HS-5 (cell line): ENCODE results near the gene GYG1.
"Not testable (repeated sequence)": the region's sequence is repeated elsewhere in the genome, so short reads cannot be mapped to it uniquely, and the experiment has no call there.

Experiments used
- DNase-seq: peaks from one replicate; pipeline ENCODE4 v3.0.0-alpha.2; 2012; ENCODE audit warnings: low read depth

GYG1 gene

DNA sequence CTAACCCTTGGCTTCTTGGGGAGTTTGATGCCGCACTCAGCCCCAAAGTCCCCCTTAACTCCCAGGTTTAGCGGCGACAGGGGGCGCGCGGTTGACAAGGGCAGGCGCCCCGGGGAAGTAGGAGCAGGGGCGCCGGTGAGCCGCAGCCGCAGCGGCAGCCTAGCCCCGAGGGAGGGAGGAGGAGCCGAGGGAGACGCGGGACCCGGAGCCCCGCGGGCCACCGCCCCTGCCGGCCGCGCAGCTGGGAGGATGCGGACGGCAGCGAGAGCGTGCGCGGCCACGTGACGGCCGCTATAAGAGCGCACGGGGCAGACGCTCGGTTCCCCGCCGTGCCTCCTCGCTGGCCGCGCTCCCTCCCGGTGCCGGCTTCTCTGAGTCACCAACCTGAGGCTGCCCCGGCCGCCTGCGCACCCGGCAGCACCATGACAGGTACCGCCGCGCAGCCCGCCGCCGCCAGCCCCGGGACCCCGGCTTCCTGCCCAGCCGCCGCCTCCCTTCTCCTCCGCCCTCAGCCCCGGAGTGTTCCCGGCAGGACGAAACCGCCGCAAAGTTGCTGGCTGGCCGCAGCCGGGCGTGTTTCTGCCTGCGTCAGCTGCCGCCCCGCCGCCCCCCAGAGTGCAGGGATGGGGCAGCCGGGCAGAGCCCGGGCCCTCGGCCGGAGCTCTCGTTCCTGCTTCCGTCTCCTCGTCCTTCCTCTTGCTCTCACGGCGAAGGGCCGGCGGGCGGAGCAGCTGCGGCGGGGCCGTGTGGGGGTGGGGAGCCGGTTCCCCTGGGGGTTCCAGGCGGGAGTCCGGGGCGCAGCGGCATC, at the start of gene GYG1:
GYG1 (plus strand) TSS at position 322 of the 808 bp plus-strand sequence; CDS start at position 423, 101 bp downstream.
- DNase-seq: no peak

GRCh38 chr3:148943506-148944205, 47.7 kb upstream of the GYG1 start:
- DNase-seq: peak; percentile 89

DNA sequence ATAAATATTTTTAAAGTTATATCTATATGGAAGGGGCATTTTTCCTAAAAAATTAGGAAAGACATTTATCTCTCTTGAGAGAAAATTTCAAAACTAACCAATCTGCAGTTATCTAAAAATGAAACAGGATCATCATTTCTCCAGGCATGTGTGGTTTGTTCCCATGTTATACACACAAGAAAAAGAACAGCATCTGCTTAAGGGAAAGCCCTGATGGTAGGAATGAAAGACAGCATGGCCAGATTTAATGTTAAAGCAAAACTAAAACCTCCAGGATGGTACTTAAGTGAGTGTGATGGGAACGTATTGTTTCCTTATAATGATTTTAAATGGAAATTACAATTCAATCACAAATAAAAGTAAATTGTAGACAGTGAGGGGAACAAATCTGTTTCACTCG, 46.2 kb upstream of the GYG1 start:
- no peak for DNase-seq

GRCh38 chr3:148948913-148949657, 42.3 kb upstream of the GYG1 start:
- no peak for DNase-seq

- no peak for DNase-seq
These were observed 40.5 kb upstream of the GYG1 start for GRCh38 chr3:148950806-148951205.

DNA sequence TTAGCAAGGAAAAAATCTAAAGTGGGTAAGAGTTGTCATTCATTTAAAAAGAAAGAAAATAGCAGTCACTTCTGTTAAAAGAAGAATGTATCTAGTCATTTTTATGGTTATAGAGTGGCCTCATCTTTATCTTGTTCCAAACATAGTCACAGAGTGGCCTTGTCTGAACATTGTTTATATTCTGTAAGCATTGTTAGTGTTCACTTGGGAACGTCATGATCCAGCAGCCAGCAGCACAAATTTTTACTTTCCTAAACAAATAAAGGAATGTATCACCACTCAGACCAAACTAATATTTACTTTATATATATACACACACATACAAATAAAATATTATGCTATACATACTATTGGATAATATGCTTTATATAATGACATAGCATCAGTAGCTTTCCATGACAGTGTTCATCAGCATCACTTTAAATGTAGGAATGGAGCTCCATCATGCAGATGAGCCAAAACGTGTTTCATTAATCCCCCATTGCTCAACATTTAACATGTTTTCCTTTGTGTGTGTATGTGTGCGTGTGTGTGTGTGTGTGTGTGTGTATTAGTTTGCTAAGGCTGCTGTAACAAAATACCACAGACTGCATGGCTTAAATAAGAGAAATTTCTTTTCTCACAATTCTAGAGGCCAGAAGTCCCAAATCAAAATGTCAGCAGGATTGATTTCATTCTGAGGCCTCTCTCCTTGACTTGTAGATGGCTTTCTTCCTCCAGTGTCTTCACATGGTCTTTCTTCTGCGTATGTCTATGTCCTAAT, 39.6 kb upstream of the GYG1 start:
- DNase-seq: no peak

GRCh38 chr3:148953094-148953493, 38.2 kb upstream of the GYG1 start:
- DNase-seq: no peak

- DNase-seq: no peak
These were observed 36.4 kb upstream of the GYG1 start for GRCh38 chr3:148954981-148955380.

GRCh38 chr3:148955544-148956346, 35.6 kb upstream of the GYG1 start:
- peak; percentile 78 for DNase-seq

DNA sequence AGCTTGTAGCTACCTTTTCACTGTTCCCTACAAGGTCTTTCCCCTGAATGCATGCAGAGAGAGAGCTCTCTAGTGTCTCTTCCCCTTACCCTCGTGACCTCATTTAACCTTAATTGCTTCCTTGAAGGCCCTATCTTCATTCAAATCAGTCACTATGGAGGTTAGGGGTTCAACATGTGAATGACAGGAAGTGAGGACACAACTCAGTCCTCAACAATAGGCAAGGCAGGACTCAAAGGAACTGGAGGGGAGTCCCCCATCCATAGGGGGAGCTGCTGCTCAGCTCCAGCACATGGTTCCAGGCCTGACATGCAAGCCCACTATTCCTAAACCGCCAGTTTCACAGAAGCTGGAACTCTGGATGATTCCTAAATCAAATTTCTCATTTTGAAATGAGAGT, 33.8 kb upstream of the GYG1 start:
- no peak for DNase-seq

DNA sequence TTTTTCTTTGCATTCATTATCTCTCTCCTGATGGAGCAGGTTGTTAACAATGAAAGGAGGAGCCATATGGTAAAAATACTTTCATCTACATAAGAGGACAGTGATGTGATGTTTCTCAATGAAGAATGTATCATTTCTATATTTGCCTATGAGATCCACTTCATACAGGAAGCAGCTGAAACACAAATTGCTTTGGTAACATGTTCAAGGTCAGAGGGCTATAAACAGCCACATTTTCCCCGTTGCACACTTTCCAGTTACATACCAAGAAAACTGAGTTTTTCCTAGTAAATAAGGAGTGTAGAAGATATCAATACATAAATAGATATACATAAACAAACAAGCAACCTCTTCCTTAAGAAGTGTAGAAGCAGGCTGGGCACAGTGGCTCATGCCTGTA, 32.6 kb upstream of the GYG1 start:
- no peak for DNase-seq

- DNase-seq: no peak
These were observed 28.8 kb upstream of the GYG1 start for GRCh38 chr3:148962513-148962912.

GRCh38 chr3:148964809-148965208, 26.5 kb upstream of the GYG1 start:
- no peak for DNase-seq

DNA sequence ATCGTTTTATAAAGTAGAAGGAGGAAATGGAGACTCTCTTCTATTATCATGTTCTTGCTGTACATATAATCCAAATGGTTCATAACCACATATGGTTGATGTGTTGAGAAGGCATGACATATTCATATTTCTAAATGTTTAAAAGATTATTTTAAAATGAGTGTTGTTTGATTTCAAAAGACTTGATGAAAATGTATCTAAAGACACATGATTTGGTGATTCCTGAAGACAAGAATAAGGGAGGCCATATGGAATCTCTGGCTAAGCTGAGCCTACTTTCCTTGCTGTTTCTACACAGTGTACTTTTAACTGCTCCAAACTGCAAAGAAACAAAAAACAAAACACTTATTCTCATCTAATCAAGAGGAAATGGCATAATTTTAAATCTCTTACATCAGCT, 23.0 kb upstream of the GYG1 start:
- no peak for DNase-seq

DNA sequence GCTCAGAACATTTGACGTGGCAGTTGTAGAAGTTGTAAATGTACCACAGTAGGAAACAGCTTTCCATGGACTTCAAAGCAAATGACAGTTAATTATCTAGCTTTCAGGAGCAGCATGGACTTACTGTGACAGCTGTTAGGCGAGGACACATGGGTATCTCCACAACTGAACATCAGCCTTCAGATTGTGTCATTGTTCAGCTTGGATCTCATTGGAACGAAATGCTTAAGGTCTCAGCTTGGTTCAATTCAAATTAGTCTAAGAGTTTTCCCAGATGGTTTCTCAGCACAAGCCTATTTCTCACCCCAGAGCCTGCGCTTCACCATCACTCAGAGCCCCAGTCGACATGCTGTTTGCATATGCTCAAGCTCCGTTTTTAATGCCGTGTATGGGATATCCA, 21.1 kb upstream of the GYG1 start:
- no peak for DNase-seq

DNA sequence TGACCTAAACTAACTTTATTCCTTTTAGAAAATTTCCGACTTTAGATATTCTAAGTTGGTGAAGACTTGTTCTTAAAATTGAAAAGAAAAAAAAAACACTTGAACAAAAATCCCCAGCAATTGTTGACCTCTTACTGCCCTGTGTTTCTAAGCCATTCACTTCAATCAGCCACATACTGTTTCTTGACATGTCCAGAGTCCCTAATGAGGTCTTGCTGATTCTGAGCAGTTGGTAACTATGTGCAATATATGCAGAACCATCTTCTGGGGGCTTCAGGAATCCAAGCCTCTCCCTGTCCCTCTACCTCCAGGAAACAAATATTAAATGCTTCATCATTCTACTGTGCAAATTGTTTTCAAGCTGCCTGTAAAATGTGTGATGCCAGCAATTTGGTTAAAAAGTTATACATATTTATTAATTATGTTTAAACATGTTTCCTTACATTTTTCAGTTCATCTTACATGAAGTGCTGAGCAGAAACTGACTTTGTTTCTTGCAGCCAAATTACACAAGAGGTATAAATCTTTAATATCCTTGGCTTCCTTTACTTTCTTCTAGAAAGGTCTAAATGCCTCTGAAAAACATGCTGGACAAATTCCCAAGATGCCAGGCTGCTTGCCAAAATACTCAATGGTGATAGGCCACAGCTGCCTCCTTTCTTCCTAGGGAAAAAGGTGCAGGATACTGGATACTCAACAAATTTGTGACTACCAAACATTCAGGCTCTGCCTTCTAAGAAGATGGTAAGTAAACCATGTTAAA, 19.8 kb upstream of the GYG1 start:
- DNase-seq: no peak

DNA sequence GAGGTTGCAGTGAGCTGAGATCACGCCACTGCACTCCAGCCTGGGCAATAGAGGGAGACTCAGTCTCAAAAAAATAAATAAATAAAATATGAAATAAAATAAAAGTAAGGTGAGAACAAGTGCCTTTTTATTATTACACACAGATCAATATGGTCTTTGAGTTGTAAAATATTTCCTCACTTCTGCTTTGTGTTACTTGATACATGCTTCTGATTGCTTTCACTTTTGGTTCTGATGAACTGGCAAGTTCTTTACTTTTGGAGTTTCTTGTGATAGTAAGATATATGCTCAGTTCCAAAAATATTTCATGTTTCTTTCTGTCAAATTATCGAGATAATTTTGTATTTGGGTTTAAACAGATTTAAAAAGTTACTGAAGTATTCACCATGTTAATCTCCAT, 16.6 kb upstream of the GYG1 start:
- no peak for DNase-seq

DNA sequence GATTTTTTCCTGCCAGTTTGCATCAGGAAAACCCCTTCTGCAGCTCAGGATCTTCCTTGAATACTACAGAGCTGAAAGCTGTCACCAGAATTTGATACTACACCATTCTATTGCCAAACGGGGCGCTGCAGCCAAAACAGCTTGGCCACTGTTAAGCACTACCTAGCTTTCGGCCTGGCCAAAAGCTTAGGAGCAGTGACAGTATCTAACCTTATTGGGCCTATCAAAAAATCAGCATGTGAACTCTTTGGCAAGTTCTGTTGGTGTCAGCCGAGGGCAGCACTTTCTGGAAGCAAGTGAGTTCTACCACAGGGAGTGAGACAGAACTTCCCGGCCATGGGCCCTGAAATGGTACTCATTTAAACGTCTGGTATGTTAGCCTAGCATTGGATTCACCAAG, 16.1 kb upstream of the GYG1 start:
- DNase-seq: no peak

DNA sequence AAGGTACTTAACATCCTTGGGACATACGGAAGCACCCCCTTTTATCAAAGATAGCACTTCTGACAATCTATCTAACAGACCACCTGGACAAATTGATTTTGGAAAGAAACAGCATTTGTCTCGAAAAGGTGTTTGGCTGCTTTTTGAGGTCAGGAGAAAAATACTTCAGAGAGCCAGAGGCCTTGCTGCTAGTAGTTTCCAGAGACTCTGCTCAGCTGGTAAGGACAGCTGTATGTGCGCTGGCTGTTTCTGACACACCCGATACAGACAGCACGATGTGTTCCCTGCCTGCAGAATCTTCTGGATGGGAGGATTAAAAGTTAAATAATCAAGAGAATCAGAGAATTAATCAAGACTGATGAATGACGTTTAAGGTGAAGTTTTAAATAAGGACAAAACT, 15.6 kb upstream of the GYG1 start:
- no peak for DNase-seq

DNA sequence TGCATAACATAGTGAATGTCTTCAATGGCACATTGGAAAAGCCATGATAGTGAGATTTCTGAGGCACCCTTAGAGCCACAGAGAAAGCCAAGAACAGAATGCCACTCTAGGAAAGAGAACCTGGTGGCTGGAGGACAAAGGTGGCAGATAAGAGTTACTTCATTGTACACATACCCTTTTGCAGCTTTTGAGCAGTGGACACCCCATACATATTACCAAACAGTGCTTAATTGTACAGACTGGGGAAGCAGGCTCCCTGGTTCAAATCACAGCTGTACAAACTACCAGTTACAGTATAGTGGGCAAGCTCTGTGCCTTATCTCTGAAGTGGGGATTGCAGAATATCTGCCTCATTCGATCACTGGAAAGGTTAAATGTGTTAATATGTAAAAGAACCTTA, 10.1 kb upstream of the GYG1 start:
- DNase-seq: no peak

- DNase-seq: not testable (repeated sequence)
These were observed 3.8 kb upstream of the GYG1 start for GRCh38 chr3:148987551-148987950.
